NCI-H82 (cell line): ENCODE measurements around the gene ADCK1.
"Not testable (repeated sequence)": the region's sequence is repeated elsewhere in the genome, so short reads cannot be mapped to it uniquely, and the experiment has no call there.

Source experiments
- DNase-seq: peaks from one replicate; lab custom pipeline; 2025; lab: John Stamatoyannopoulos, UW

The ADCK1 gene

GRCh38 chr14:77950371-77951063, 150.6 kb downstream of the ADCK1 start:
- no peak for DNase-seq

- no peak for DNase-seq
These were observed 156.0 kb downstream of the ADCK1 start for GRCh38 chr14:77955816-77956484.

- not testable (repeated sequence) for DNase-seq
These were observed 159.8 kb downstream of the ADCK1 start for GRCh38 chr14:77959686-77960085.

- peak; percentile 53 for DNase-seq
These were observed 162.1 kb downstream of the ADCK1 start for GRCh38 chr14:77961847-77962580.

- no peak for DNase-seq
These were observed 163.0 kb downstream of the ADCK1 start for GRCh38 chr14:77962731-77963520.

GRCh38 chr14:77964586-77964985, 164.7 kb downstream of the ADCK1 start:
- no peak for DNase-seq

GRCh38 chr14:77965050-77965449, 165.1 kb downstream of the ADCK1 start:
- DNase-seq: no peak

GRCh38 chr14:77965919-77966435, 166.1 kb downstream of the ADCK1 start:
- DNase-seq: peak; percentile 4

- no peak for DNase-seq
These were observed 167.2 kb downstream of the ADCK1 start for GRCh38 chr14:77967110-77967509.

GRCh38 chr14:77970646-77971045, 170.7 kb downstream of the ADCK1 start:
- no peak for DNase-seq

- DNase-seq: no peak
These were observed 173.3 kb downstream of the ADCK1 start for GRCh38 chr14:77973246-77973645.

- DNase-seq: no peak
These were observed 176.7 kb downstream of the ADCK1 start for GRCh38 chr14:77976591-77976990.

- DNase-seq: no peak
These were observed 179.3 kb downstream of the ADCK1 start for GRCh38 chr14:77979171-77979570.

- peak; percentile 71 for DNase-seq
These were observed 179.9 kb downstream of the ADCK1 start for GRCh38 chr14:77979666-77980351.

GRCh38 chr14:77980475-77981321, 180.8 kb downstream of the ADCK1 start:
- peak; percentile 27 for DNase-seq
